NCI-H345 treated with DMSO at 0.1 percent for 48 hours (cell line): Measurements from ENCODE around the gene NVL.

Experiments
- DNase-seq: peaks from one replicate; lab custom pipeline; 2025; ENCODE audit not compliant: unreplicated experiment; lab: John Stamatoyannopoulos, UW

Gene NVL

GRCh38 chr1:224199679-224200078 lies 130.3 kb downstream of the NVL start:
- no peak for DNase-seq

- DNase-seq: no peak
Measured at GRCh38 chr1:224198572-224198971, 131.4 kb downstream of the NVL start.

- no peak for DNase-seq
Measured at GRCh38 chr1:224196813-224197600, 133.0 kb downstream of the NVL start.

- no peak for DNase-seq
Measured at GRCh38 chr1:224193319-224193966, 136.5 kb downstream of the NVL start.

GRCh38 chr1:224192082-224192788 lies 137.7 kb downstream of the NVL start:
- no peak for DNase-seq

- DNase-seq: no peak
Measured at GRCh38 chr1:224189561-224189960, 140.4 kb downstream of the NVL start.

GRCh38 chr1:224188286-224188685 lies 141.7 kb downstream of the NVL start:
- no peak for DNase-seq

- no peak for DNase-seq
Measured at GRCh38 chr1:224185208-224185607, 144.8 kb downstream of the NVL start.

- no peak for DNase-seq
Measured at GRCh38 chr1:224183591-224184312, 146.2 kb downstream of the NVL start.

GRCh38 chr1:224182866-224183590 lies 146.9 kb downstream of the NVL start, which contains the start of gene DEGS1:
TSS of gene DEGS1 (plus strand) at chr1:224183240. CDS start at chr1:224183337, 97 bp downstream.
- peak; percentile 54 for DNase-seq

GRCh38 chr1:224182057-224182865 lies 147.7 kb downstream of the NVL start:
- DNase-seq: no peak

GRCh38 chr1:224181453-224181810 lies 148.5 kb downstream of the NVL start:
- no peak for DNase-seq

GRCh38 chr1:224180783-224181452 lies 149.1 kb downstream of the NVL start:
- no peak for DNase-seq

GRCh38 chr1:224178894-224179293 lies 151.1 kb downstream of the NVL start:
- DNase-seq: no peak

- no peak for DNase-seq
Measured at GRCh38 chr1:224177356-224177999, 152.5 kb downstream of the NVL start.
